Neutrophil (primary cell): ENCODE data around the gene C11orf68.
A peak's percentile ranks its signal among the peaks of the same experiment; 100 is the strongest.

ENCODE experiments used
- H3K27ac ChIP-seq: fragments of 200-600 bp; sonication (generic); 2 replicates; pipeline ENCODE4 v1.5.1; 2016; ENCODE audit warnings: mild to moderate bottlenecking, moderate library complexity
- H3K27me3 ChIP-seq: fragments of 200-600 bp; sonication (generic); 2 replicates; pipeline ENCODE4 v1.6.0; 2016; ENCODE audit warnings: mild to moderate bottlenecking
- H3K36me3 ChIP-seq: fragments of 200-600 bp; sonication (generic); 2 replicates; pipeline ENCODE4 v1.5.1; 2017
- H3K4me1 ChIP-seq, 2 experiments: fragments of 200-600 bp in 1 of 2; sonication (generic) in 1 of 2; 1 replicate in 1 of 2; 2 replicates in 1 of 2; pipeline versions ENCODE4 v1.5.1 to v1.6.1; 2013 to 2016; ENCODE audit warnings: low read depth in 1 of 2, low read length in 1 of 2, mild to moderate bottlenecking in 1 of 2, moderate library complexity in 1 of 2; ENCODE audit not compliant: control insufficient read depth in 1 of 2, insufficient read depth in 1 of 2
- H3K4me3 ChIP-seq, 2 experiments: fragments of 200-600 bp in 1 of 2; sonication (generic) in 1 of 2; 1 replicate in 1 of 2; 2 replicates in 1 of 2; pipeline ENCODE4 v1.5.1; 2013 to 2016; ENCODE audit warnings: low read depth in 1 of 2, low read length in 1 of 2, mild to moderate bottlenecking in 1 of 2, moderate library complexity in 1 of 2
- H3K9me3 ChIP-seq: fragments of 200-600 bp; sonication (generic); 2 replicates; pipeline ENCODE4 v1.5.1; 2016
- TF ChIP-seq, protein P1 (sequence below): fragments of 200-600 bp; sonication (generic); IDR thresholded peaks from 2 replicates; pipeline ENCODE4 v1.5.1; 2016; ENCODE audit warnings: antibody characterized with exemption

Gene C11orf68

DNA sequence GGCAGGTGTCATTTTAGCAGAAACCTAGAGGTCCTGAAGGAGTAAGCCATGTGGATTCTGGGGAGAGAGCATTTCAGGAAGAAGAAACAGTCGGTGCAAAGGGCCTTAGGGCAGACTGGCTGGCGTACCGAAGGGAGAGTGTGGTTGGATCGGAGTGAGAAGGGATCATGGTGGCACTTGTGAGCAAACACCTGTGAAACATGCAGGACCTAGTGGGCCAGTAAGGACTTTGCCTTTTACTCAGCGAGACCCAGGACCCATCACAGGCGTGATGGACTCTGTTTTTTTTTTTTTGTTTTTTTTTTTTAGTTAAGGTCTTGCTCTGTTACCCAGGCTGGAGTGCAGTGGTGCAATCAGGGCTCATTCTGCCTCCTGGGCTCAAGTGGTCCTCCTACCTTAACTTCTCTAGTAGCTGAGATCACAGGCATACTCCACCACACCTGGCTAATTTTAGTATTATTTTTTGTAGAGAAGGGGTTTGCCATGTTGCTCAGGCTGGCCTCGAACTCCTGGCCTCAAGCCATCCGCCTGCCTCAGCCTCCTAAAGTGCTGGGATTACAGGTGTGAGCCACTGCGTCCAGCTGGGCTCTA is 23.0 kb upstream of the C11orf68 start:
- peaks cover 6% of the 10 kb centered on the region for H3K27me3 ChIP-seq
- H3K9me3 ChIP-seq: no peaks in the 10 kb centered on the region
- TF ChIP-seq, protein P1, sequence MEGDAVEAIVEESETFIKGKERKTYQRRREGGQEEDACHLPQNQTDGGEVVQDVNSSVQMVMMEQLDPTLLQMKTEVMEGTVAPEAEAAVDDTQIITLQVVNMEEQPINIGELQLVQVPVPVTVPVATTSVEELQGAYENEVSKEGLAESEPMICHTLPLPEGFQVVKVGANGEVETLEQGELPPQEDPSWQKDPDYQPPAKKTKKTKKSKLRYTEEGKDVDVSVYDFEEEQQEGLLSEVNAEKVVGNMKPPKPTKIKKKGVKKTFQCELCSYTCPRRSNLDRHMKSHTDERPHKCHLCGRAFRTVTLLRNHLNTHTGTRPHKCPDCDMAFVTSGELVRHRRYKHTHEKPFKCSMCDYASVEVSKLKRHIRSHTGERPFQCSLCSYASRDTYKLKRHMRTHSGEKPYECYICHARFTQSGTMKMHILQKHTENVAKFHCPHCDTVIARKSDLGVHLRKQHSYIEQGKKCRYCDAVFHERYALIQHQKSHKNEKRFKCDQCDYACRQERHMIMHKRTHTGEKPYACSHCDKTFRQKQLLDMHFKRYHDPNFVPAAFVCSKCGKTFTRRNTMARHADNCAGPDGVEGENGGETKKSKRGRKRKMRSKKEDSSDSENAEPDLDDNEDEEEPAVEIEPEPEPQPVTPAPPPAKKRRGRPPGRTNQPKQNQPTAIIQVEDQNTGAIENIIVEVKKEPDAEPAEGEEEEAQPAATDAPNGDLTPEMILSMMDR: no peak
- peak overlapping the region; percentile 74 for H3K27ac ChIP-seq
- no peaks in the 10 kb centered on the region for H3K36me3 ChIP-seq
- H3K4me3 ChIP-seq: no peak overlapping the region
- peaks cover 11 to 12% of the 10 kb centered on the region in 2 experiments for H3K4me1 ChIP-seq

DNA sequence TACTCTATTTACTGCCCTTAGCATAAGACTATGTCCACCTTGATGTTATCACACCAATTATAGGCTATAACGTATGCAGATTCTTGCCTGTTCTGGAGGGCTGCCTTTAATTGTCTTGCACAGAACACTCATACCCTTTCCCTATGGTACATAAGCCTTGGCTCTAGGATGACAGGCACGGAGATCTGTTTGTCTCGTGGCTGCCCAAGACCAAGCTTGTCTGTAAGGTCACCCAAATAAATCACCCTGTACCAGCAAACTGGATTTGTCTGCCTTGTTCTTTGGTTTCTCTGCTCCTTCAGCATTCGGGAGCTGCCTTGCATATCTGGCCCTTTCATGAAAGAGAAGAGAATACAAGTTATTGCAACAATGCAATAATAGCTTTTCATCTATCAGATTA is 18.9 kb upstream of the C11orf68 start:
- H3K27me3 ChIP-seq: peaks cover 6% of the 10 kb centered on the region
- no peak overlapping the region for H3K27ac ChIP-seq
- no peak overlapping the region for H3K4me3 ChIP-seq
- TF ChIP-seq, protein P1: no peak
- H3K36me3 ChIP-seq: no peaks in the 10 kb centered on the region
- no peaks in the 10 kb centered on the region for H3K9me3 ChIP-seq
- peaks cover 11 to 12% of the 10 kb centered on the region in 2 experiments for H3K4me1 ChIP-seq

DNA sequence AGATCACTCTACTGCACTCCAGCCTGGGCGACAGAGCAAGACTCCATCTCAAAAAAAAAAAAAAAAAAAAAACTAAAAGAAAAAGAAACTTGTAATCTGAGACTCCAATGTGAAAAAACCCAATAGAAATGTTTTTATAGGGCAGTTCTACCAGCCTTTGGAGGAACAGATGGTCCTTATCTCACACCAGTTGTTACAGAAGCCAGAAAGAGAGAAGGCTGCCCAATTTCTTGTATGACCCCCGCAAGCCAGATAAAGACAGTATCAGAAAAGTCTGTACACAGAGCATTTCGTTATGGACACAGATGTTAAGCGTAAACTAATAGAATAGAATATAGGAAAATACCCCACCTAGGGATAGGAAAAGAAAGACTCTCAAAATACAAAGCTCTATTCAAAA is 15.2 kb upstream of the C11orf68 start:
- no peak overlapping the region for H3K4me3 ChIP-seq
- H3K4me1 ChIP-seq: no peaks in the 10 kb centered on the region
- no peak overlapping the region for H3K27ac ChIP-seq
- no peaks in the 10 kb centered on the region for H3K36me3 ChIP-seq
- H3K9me3 ChIP-seq: no peaks in the 10 kb centered on the region
- H3K27me3 ChIP-seq: peaks cover 6% of the 10 kb centered on the region
- TF ChIP-seq, protein P1: no peak

DNA sequence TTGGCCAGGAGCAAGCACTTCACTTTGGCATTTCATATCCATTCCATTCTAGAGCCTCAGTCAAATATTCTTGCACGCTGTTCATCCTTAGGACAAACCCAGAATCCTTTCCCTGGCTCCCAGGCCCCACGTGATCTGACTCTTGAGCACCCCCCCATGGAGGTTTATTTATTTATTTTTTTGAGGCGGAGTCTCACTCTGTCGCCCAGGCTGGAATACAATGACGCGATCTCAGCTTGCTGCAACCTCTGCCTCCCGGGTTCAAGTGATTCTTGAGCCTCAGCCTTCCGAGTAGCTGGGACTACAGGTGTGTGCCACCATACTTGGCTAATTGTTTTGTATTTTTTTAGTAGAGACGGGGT is 13.7 kb upstream of the C11orf68 start:
- TF ChIP-seq, protein P1: no peak
- Histone ChIP-seq H3K9me3 (no peaks in the 10 kb centered on the region), H3K27ac (no peak overlapping the region), H3K4me3 (no peak overlapping the region), H3K36me3 (no peaks in the 10 kb centered on the region), H3K4me1 (peaks cover 13 to 14% of the 10 kb centered on the region in 2 experiments), H3K27me3 (peaks cover under 1% of the 10 kb centered on the region)

DNA sequence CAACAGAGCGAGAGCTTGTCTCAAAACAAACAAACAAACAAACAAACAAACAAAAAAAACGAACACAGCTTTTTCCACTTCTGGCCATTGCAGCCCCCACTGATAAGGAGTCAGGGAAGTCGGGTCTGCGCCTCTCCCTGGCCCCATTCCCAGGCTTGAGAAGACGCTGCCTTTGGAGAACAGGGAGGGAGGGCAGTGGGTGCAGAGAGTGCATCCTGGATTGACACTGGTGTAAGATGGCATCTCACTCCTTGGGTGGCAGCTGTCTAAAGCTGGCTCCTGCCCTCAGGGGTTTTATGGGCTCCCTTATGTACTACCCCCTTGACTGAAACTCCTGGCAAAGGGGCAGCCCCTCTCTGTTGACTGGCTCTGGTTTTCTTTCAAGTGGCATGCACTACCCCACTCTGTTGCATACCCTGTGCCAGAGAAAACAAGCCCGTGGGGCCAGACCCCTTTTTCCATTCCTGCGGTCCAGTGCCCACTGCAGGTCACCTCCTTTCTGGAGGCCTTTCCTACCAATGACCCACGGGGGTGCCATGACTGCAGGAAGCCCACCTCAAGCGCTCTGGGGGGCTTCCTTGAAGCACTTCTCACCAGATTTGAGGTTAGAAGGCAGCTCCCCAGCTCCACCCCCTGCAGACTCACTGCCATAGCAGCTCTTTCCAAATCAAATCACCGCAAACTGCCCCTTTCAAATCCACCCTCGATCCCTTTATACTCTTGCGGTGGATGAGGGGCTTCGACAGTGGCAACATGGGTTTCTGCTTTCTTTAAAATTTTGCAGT is 13.1 kb upstream of the C11orf68 start:
- Histone ChIP-seq H3K27me3 (no peaks in the 10 kb centered on the region), H3K4me1 (peaks cover 18 to 20% of the 10 kb centered on the region in 2 experiments), H3K4me3 (no peak overlapping the region), H3K27ac (no peak overlapping the region), H3K36me3 (no peaks in the 10 kb centered on the region), H3K9me3 (no peaks in the 10 kb centered on the region)
- TF ChIP-seq, protein P1: no peak
